ENCODE data around the gene IKZF1.

Gene IKZF1

DNA sequence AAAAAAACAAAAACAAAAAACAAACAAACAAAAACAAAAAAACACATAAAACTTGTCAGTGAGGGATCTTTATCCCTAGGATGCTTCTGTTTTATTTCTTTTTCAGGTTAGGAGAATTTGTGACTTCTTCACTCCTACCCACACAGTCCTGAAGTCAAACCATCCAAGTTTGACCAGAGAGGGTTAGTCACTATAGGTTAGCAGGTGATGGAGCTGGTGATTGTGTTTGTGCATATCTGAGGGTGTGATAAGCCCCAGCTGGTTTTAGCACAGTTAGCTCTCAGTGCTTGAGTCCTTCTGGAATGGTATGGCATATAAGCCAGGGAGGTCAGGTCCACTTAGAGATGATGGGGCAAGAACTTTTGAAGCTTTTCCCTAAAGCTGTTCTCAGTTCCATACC is 11.8 kb upstream of the IKZF1 start:
- TF ChIP-seq, protein P1, sequence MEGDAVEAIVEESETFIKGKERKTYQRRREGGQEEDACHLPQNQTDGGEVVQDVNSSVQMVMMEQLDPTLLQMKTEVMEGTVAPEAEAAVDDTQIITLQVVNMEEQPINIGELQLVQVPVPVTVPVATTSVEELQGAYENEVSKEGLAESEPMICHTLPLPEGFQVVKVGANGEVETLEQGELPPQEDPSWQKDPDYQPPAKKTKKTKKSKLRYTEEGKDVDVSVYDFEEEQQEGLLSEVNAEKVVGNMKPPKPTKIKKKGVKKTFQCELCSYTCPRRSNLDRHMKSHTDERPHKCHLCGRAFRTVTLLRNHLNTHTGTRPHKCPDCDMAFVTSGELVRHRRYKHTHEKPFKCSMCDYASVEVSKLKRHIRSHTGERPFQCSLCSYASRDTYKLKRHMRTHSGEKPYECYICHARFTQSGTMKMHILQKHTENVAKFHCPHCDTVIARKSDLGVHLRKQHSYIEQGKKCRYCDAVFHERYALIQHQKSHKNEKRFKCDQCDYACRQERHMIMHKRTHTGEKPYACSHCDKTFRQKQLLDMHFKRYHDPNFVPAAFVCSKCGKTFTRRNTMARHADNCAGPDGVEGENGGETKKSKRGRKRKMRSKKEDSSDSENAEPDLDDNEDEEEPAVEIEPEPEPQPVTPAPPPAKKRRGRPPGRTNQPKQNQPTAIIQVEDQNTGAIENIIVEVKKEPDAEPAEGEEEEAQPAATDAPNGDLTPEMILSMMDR (IDR thresholded peaks at IDR 0.05; ENCODE audit: insufficient read depth, low read depth, low read length, missing control alignments), result no peak
- no peak overlapping the region for H3K4me3 ChIP-seq (ENCODE audit: low read depth, low read length)
- DNase-seq (ENCODE audit: low read depth), result no peak

DNA sequence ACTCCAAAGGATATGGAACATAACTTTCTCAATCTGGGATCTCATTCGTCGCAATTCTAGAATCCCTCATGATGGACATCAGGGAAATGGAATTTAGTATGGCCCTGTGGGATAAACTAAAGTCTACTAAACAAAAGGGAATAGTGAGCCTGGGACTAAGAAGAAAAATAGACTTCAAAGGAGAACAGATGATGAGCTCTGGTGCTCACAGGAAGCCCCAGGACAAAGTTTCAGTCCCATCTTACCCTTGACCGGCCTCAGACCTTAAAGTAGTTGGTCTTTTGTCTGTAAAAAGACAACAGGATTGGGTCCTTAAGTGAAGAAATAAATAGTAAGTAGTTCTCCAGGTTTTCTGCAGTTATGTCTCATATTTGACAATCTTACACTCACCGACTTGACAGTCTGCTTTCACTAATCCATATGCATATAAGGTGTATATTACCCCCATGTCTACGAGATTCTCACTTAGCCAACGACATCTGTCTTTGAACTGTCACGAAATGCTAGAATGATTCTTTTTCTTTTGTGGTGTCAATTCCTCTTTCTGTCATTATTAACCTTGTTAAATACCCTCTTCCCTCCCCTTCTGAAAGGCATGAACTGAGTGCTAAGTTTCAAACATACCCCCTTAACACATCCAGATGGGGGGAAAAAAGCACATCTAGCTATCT is 10.9 kb upstream of the IKZF1 start:
- TF ChIP-seq, protein P1 (IDR thresholded peaks at IDR 0.05; ENCODE audit: insufficient read depth, low read depth, low read length, missing control alignments), result no peak
- DNase-seq (ENCODE audit: low read depth), result peak; percentile 57
- no peak overlapping the region for H3K4me3 ChIP-seq (ENCODE audit: low read depth, low read length)

DNA sequence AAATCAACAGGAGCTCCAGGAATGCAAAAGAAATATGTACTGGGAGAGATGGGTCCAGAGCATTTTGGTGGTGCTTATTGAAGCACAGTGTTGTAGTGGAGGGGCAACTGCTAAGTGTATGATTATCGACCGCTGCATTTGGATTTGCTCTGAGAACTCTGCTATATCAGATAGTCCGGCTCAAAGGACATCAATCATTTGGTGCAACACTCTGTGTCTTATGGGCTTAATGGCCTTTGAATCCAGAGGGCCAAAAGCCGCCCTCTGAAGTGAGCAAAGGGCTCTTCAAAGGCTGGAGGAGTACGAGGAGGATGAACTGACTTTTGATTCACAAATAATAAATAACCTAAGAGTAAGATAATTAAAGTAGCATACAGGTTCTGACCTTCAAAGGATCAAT is 9.4 kb upstream of the IKZF1 start:
- DNase-seq (ENCODE audit: low read depth), result no peak
- no peak overlapping the region for H3K4me3 ChIP-seq (ENCODE audit: low read depth, low read length)
- TF ChIP-seq, protein P1 (IDR thresholded peaks at IDR 0.05; ENCODE audit: insufficient read depth, low read depth, low read length, missing control alignments), result no peak

DNA sequence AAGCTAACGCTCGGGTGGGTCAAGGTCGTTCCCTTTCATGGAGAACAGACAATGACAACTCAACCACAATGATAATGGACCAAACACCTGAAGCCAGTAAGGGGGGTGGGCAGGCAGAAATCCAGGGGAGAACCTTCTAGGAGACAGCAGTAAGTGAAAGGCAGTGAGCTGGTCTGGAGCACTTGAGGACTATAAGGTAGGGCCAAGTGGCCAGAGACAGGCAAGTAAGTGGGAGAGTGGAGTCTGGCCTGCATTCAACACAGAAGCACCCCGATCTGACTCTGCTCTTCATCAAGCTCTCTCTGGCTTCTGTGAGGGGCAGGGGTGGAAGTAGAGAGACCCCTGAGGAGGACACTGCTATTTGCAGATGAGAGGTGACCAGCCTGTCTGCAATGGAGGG is 7.7 kb upstream of the IKZF1 start:
- no peak overlapping the region for H3K4me3 ChIP-seq (ENCODE audit: low read depth, low read length)
- TF ChIP-seq, protein P1 (IDR thresholded peaks at IDR 0.05; ENCODE audit: insufficient read depth, low read depth, low read length, missing control alignments), result no peak
- DNase-seq (ENCODE audit: low read depth), result no peak

DNA sequence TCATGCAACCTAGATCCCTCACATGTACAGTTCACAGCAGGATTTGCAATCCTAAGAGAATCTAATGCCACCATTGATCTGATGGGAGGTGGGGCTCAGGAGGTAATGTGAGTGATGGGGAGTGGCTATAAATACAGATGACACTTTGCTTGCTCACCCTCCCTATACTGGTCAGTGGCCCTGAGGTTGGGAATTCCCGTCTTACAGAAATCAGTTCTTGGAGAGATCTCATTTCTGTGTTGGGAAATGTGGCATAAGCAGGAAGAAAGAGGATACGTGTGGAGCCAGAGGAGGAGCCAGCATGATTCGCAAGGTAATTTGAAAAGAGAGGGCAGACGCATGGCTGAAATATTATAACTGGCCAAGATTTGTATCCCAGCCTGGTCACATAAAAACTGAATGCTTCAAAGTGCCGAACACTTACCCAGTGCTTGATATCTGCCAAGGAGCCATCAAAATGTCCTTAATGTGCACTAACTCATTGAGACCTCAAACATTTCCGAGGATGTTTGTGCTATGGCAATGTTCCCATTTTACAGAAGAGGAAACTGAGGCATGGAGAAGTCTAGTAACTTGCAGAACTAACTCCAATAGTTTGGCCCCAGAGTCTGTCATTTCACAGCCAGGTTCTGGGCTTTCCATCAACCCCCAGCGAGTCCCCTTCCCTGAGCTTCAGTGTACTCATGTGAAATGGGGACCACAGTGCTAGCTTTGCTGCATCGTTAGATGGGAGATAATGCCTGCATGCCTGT is 5.5 kb upstream of the IKZF1 start:
- H3K4me3 ChIP-seq (ENCODE audit: low read depth, low read length), result no peak overlapping the region
- TF ChIP-seq, protein P1 (IDR thresholded peaks at IDR 0.05; ENCODE audit: insufficient read depth, low read depth, low read length, missing control alignments), result no peak
- no peak for DNase-seq (ENCODE audit: low read depth)

DNA sequence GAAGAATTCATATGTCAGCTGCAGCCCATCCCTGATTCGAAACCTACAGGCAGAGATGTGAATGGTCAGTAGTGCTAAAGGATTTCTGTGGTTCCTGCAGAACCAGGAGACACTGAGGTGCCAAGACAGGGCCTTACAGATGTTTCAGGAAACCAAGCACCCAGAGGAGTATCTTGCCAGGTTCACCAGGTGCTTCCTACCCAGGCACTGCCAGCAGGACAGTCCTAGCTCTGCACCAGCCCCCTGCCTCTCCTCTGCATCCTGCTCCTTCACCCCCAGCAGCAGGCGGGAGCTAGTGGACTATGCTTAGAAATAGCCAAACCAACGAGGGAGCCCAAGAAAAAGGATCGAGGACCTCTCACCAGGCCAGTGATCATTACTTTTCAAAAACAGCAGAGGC is 4.2 kb upstream of the IKZF1 start:
- TF ChIP-seq, protein P1 (IDR thresholded peaks at IDR 0.05; ENCODE audit: insufficient read depth, low read depth, low read length, missing control alignments), result no peak
- H3K4me3 ChIP-seq (ENCODE audit: low read depth, low read length), result no peak overlapping the region
- no peak for DNase-seq (ENCODE audit: low read depth)

Data from GM12865 (cell line).